OCI-LY1 (cell line): ENCODE data around the gene AIF1.

Experiments used
- CTCF ChIP-seq: fragments of 200-600 bp; sonication (generic), shearing (Covaris generic); IDR thresholded peaks from 2 replicates; pipeline ENCODE4 v1.5.1; 2017; ENCODE audit warnings: mild to moderate bottlenecking, antibody characterized with exemption, low read length, moderate library complexity, mixed read lengths
- EZH2 ChIP-seq: fragments of 200-600 bp; sonication (generic), shearing (Covaris generic); IDR thresholded peaks from 2 replicates; pipeline ENCODE4 v1.8.0; 2017; ENCODE audit warnings: borderline replicate concordance, mixed run types, mild to moderate bottlenecking, antibody characterized with exemption, low read length, moderate library complexity, mixed read lengths

- TF ChIP-seq CTCF (no peak), EZH2 (no peak)
Observed at GRCh38 chr6:31621320-31621939, 6.4 kb downstream of the AIF1 start.
